MM.1S (cell line): Measurements from ENCODE around the gene RFFL.
"Not testable (repeated sequence)": the region's sequence is repeated elsewhere in the genome, so short reads cannot be mapped to it uniquely, and the experiment has no call there.

Experiments used
- DNase-seq: peaks from one replicate; pipeline ENCODE4 v3.0.0-alpha.2; 2015
- H2AFZ ChIP-seq: fragments of 300-600 bp; sonication (generic); 2 replicates; pipeline ENCODE4 v1.6.0; 2016; ENCODE audit warnings: antibody characterized with exemption, low read length
- H3F3A ChIP-seq: fragments of 300-600 bp; sonication (generic); 2 replicates; pipeline ENCODE4 v1.6.1; 2016; ENCODE audit warnings: mild to moderate bottlenecking, antibody characterized with exemption, low read length, moderate library complexity, mixed read lengths; ENCODE audit not compliant: insufficient read depth
- H3K27ac ChIP-seq: fragments of 300-600 bp; sonication (generic); 2 replicates; pipeline ENCODE4 v1.5.1; 2016; ENCODE audit warnings: mild to moderate bottlenecking, low read length
- H3K27me3 ChIP-seq: fragments of 300-600 bp; sonication (generic); replicated peaks from 2 replicates; pipeline ENCODE4 v1.6.0; 2016; ENCODE audit warnings: low read length; ENCODE audit not compliant: insufficient read depth
- H3K36me3 ChIP-seq: fragments of 300-600 bp; sonication (generic); replicated peaks from 2 replicates; pipeline ENCODE4 v1.6.1; 2016; ENCODE audit warnings: mild to moderate bottlenecking, low read length, mixed read lengths; ENCODE audit not compliant: insufficient read depth
- H3K4me1 ChIP-seq: fragments of 300-600 bp; sonication (generic); 2 replicates; pipeline ENCODE4 v1.6.1; 2016; ENCODE audit warnings: low read length, mixed read lengths
- H3K4me2 ChIP-seq: fragments of 300-600 bp; sonication (generic); 2 replicates; pipeline ENCODE4 v1.6.0; 2016; ENCODE audit warnings: low read depth, low read length
- H3K4me3 ChIP-seq: fragments of 300-600 bp; sonication (generic); 2 replicates; pipeline ENCODE4 v1.5.1; 2016; ENCODE audit warnings: low read length, mixed read lengths
- H3K79me2 ChIP-seq: fragments of 300-600 bp; sonication (generic); 2 replicates; pipeline ENCODE4 v1.6.1; 2016; ENCODE audit warnings: mixed run types, low read length, mixed read lengths
- H3K9ac ChIP-seq: fragments of 300-600 bp; sonication (generic); 2 replicates; pipeline ENCODE4 v1.6.1; 2016; ENCODE audit warnings: low read length, mixed read lengths
- H3K9me2 ChIP-seq: fragments of 300-600 bp; sonication (generic); replicated peaks from 2 replicates; pipeline ENCODE4 v1.6.1; 2016; ENCODE audit warnings: mild to moderate bottlenecking, low read length, mixed read lengths; ENCODE audit not compliant: insufficient read depth
- H3K9me3 ChIP-seq: fragments of 300-600 bp; sonication (generic); replicated peaks from 2 replicates; pipeline ENCODE4 v1.6.1; 2016; ENCODE audit warnings: mild to moderate bottlenecking, low read length, mixed read lengths; ENCODE audit not compliant: insufficient read depth
- H4K20me1 ChIP-seq: fragments of 300-600 bp; sonication (generic); 2 replicates; pipeline ENCODE4 v1.6.1; 2016; ENCODE audit warnings: mild to moderate bottlenecking, low read length, moderate library complexity, mixed read lengths; ENCODE audit not compliant: insufficient read depth
- EZH2 ChIP-seq: fragments of 300-600 bp; sonication (generic); optimal IDR thresholded peaks from 2 replicates; pipeline ENCODE3; 2017; ENCODE audit warnings: low read depth, mild to moderate bottlenecking, antibody characterized with exemption, low read length, mixed read lengths
- EZH2phosphoT487 ChIP-seq: fragments of 300-600 bp; sonication (generic); IDR thresholded peaks from 2 replicates; pipeline ENCODE4 v1.6.1; 2018; ENCODE audit warnings: antibody characterized with exemption, low read length
- TF ChIP-seq, protein P1 (sequence below): fragments of 300-600 bp; sonication (generic); IDR thresholded peaks from 2 replicates; pipeline ENCODE4 v1.5.1; 2016; ENCODE audit warnings: antibody characterized with exemption, low read length, mixed read lengths

Gene RFFL, protein sequence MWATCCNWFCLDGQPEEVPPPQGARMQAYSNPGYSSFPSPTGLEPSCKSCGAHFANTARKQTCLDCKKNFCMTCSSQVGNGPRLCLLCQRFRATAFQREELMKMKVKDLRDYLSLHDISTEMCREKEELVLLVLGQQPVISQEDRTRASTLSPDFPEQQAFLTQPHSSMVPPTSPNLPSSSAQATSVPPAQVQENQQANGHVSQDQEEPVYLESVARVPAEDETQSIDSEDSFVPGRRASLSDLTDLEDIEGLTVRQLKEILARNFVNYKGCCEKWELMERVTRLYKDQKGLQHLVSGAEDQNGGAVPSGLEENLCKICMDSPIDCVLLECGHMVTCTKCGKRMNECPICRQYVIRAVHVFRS

GRCh38 chr17:35063514-35064223 is at the start of gene RFFL:
TSS of gene RFFL (minus strand) at chr17:35063707. CDS start at chr17:35026553, 37,154 bp downstream.
- Histone ChIP-seq H3K36me3 (no peaks in the 10 kb centered on the region), H3F3A (peaks cover 29% of the 10 kb centered on the region), H3K9me2 (no peaks in the 10 kb centered on the region), H3K4me2 (peak within 1 kb of the TSS; percentile 55), H3K27me3 (no peaks in the 10 kb centered on the region), H3K4me3 (peak within 1 kb of the TSS; percentile 26; the same call in 1 of the 2 replicates), H2AFZ (peak within 1 kb of the TSS; percentile 2; the same call in 1 of the 2 replicates), H3K27ac (peak within 1 kb of the TSS; percentile 93), H3K9ac (peak within 1 kb of the TSS; percentile 57), H3K4me1 (peaks cover 26% of the 10 kb centered on the region), H3K79me2 (peaks cover 43% of the 10 kb centered on the region), H3K9me3 (no peaks in the 10 kb centered on the region), H4K20me1 (no peaks in the 10 kb centered on the region)
- peak; percentile 98 for DNase-seq
- TF ChIP-seq EZH2: no peak
- TF ChIP-seq, protein P1, sequence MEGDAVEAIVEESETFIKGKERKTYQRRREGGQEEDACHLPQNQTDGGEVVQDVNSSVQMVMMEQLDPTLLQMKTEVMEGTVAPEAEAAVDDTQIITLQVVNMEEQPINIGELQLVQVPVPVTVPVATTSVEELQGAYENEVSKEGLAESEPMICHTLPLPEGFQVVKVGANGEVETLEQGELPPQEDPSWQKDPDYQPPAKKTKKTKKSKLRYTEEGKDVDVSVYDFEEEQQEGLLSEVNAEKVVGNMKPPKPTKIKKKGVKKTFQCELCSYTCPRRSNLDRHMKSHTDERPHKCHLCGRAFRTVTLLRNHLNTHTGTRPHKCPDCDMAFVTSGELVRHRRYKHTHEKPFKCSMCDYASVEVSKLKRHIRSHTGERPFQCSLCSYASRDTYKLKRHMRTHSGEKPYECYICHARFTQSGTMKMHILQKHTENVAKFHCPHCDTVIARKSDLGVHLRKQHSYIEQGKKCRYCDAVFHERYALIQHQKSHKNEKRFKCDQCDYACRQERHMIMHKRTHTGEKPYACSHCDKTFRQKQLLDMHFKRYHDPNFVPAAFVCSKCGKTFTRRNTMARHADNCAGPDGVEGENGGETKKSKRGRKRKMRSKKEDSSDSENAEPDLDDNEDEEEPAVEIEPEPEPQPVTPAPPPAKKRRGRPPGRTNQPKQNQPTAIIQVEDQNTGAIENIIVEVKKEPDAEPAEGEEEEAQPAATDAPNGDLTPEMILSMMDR: peak; percentile 29
- TF ChIP-seq EZH2phosphoT487: no peak

GRCh38 chr17:35110791-35111190 is 47.3 kb upstream of the RFFL start:
- H3K4me1 ChIP-seq, H3K4me2 ChIP-seq, H3K27ac ChIP-seq, H3K9ac ChIP-seq, H3K9me3 ChIP-seq, H3K36me3 ChIP-seq, H4K20me1 ChIP-seq, H3K4me3 ChIP-seq, DNase-seq, H3F3A ChIP-seq, H3K9me2 ChIP-seq, H3K27me3 ChIP-seq, H2AFZ ChIP-seq: not testable (repeated sequence)
- peaks cover 16% of the 10 kb centered on the region for H3K79me2 ChIP-seq

DNA sequence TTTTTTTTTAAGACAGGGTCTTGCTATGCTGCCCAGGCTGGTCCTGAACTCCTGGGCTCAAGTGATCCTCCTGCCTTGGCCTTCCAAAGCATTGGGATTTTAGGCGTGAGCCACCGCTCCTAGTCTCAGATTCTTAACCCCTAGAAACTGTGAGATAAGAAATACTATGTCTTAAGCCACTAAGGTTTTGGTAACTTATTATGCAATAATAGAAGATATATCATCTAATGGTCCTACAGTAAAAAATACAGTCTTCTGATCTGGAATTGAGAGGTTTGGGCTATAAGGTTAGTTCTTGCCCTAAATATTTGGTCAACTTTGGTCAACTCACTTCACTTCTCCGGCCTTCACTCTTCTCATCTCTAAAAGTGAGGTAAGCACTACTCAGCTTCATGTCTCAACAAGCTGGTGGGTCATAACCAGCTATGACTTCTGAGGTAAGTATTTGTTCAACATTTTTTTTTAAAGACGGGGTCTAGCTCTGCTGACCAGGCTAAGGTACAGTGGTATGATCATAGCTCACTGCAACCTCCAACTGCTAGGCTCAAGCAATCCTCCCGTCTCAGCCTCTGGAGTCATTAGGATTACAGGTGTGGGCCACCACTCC is 41.4 kb upstream of the RFFL start:
- Histone ChIP-seq H2AFZ (no peak overlapping the region), H3K27me3 (no peaks in the 10 kb centered on the region), H3K4me1 (no peaks in the 10 kb centered on the region), H4K20me1 (no peaks in the 10 kb centered on the region), H3K4me2 (no peak overlapping the region), H3K27ac (no peak overlapping the region), H3K79me2 (no peaks in the 10 kb centered on the region), H3K9me3 (no peaks in the 10 kb centered on the region), H3K36me3 (no peaks in the 10 kb centered on the region; the same call in 1 of the 2 replicates), H3K9ac (no peak overlapping the region), H3K9me2 (no peaks in the 10 kb centered on the region), H3F3A (no peaks in the 10 kb centered on the region), H3K4me3 (no peak overlapping the region)
- DNase-seq: no peak
- TF ChIP-seq, protein P1: no peak
- TF ChIP-seq EZH2phosphoT487: no peak
- TF ChIP-seq EZH2: no peak
